ENCODE measurements around the gene CTXND1. TPM values are rescaled to one million over a fixed set of nuclear protein-coding genes. Genes with fewer than 3 reads are reported as not detected.

The CTXND1 gene
- total and polyA plus RNA-seq, 2 of the 13 experiments (the other 11 are each of a cell fraction or from before 2014, with no cell fraction given) = 1.2 to 2.1 TPM

DNA sequence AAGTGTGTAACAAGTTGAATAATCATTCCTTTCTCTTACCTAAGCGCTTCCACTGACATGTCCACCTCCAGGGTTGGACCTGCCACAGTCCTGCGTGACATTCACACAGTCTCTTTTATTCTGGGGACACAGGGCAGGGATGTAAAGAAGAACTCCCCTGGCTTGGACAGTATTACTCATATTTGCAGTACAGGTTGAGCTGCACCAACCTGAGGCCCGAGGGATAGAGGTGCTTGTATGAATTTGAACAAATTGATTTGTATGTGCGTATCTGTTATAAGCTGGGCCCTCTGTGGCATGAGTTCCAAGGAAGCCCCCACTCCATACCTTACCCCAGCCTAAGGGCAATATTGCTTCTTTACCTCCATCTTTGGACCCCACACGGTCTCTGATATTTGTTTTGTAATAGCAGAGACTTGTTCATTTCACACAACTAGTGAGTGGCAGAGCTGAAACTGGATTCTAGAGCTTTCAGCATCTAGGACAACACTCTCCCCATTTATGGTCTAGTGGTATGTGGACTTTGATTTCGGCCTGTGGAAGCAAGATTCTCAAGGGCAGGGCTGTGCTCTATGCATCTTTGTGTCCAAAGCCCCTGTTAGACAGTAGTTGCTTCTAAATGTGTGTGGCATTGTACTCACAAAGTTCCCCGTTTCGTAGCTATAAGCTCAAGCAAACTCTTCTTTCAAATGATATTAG, 60.0 kb downstream of the CTXND1 start (continued):
- TF ChIP-seq HNF4G (IDR thresholded peaks at IDR 0.05; ENCODE audit: borderline replicate concordance, low read depth, low read length) = peak; percentile 74; the same call in 1 of the 2 replicates
- peak; percentile 65; the same call in 1 of the 2 replicates for TF ChIP-seq HNF4G (CRISPR knock-in tag; IDR thresholded peaks at IDR 0.05; ENCODE audit: borderline replicate concordance, low read depth)
- TF ChIP-seq ZBTB10 (CRISPR knock-in tag; IDR thresholded peaks at IDR 0.05; ENCODE audit: borderline replicate concordance) = no peak
- 0 out of 2 replicates have a peak, but pooled peaks have one; percentile 6 for TF ChIP-seq FOXA3 (CRISPR knock-in tag; IDR thresholded peaks at IDR 0.05)
- 0 out of 2 replicates have a peak, but pooled peaks have one; percentile 19 for TF ChIP-seq KDM1A (CRISPR knock-in tag; IDR thresholded peaks at IDR 0.05)
- no peak for TF ChIP-seq PAWR (CRISPR knock-in tag; IDR thresholded peaks at IDR 0.05; ENCODE audit: borderline replicate concordance)
- TF ChIP-seq KDM5B (CRISPR knock-in tag; IDR thresholded peaks at IDR 0.05; ENCODE audit: borderline replicate concordance) = no peak
- peak; percentile 73 for TF ChIP-seq ZNF646 (CRISPR knock-in tag; IDR thresholded peaks at IDR 0.05)
- TF ChIP-seq NFIC (IDR thresholded peaks at IDR 0.05; ENCODE audit: low read length) = no peak
- peak; percentile 80 for TF ChIP-seq GATAD2A (CRISPR knock-in tag; IDR thresholded peaks at IDR 0.05)
- no peak for TF ChIP-seq ZNF549 (CRISPR knock-in tag; IDR thresholded peaks at IDR 0.05)
- TF ChIP-seq, protein P1, sequence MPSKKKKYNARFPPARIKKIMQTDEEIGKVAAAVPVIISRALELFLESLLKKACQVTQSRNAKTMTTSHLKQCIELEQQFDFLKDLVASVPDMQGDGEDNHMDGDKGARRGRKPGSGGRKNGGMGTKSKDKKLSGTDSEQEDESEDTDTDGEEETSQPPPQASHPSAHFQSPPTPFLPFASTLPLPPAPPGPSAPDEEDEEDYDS (CRISPR knock-in tag; IDR thresholded peaks at IDR 0.05) = peak; percentile 33; the same call in 1 of the 2 replicates
- peak; percentile 33; the same call in 1 of the 2 replicates for TF ChIP-seq NCOA2 (CRISPR knock-in tag; IDR thresholded peaks at IDR 0.05)
- peak; percentile 59; the same call in 1 of the 2 replicates for TF ChIP-seq ZMYM4 (CRISPR knock-in tag; IDR thresholded peaks at IDR 0.05)
- peak; percentile 64; the same call in 1 of the 2 replicates for TF ChIP-seq SALL1 (CRISPR knock-in tag; IDR thresholded peaks at IDR 0.05)
- TF ChIP-seq ARID5B (CRISPR knock-in tag; IDR thresholded peaks at IDR 0.05) = peak; percentile 84

Measured in HepG2 (cell line).